Measurements from ENCODE around the gene MRPS30. TPM values are rescaled to one million over a fixed set of nuclear protein-coding genes. Genes with fewer than 3 reads are reported as not detected.

MRPS30 gene
- total and polyA plus RNA-seq, 2 of the 13 experiments (the other 11 are each of a cell fraction or from before 2014, with no cell fraction given) = 36.4 to 67.6 TPM

DNA sequence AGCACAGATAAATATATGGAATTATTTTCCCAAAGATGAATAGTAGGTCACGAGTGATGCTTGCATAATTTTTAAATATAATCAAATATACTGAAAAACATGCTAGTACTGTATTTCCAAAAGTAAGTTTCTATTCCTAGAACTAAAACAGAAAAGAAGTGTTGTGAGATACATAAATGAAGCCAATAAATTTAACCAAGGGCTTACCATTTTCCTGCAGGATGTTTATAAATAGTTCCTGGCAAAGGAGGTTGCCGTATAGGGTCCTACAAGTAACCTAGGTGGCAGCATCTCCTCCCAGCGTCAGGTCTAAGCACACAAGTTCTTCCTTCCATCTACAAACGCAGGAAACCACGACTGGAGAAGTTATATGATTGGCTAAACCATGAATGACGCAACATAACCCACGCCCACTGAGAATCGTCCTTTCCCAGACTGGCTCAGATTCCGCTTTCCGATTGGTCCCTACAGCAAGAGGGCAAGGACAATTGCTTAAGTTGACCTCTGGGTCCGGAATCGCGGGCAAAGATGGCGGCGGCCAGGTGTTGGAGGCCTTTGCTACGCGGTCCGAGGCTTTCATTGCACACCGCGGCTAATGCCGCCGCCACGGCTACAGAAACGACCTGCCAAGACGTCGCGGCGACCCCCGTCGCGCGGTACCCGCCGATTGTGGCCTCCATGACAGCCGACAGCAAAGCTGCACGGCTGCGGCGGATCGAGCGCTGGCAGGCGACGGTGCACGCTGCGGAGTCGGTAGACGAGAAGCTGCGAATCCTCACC is at the start of gene MRPS30 (continued):
- TF ChIP-seq, protein P1, sequence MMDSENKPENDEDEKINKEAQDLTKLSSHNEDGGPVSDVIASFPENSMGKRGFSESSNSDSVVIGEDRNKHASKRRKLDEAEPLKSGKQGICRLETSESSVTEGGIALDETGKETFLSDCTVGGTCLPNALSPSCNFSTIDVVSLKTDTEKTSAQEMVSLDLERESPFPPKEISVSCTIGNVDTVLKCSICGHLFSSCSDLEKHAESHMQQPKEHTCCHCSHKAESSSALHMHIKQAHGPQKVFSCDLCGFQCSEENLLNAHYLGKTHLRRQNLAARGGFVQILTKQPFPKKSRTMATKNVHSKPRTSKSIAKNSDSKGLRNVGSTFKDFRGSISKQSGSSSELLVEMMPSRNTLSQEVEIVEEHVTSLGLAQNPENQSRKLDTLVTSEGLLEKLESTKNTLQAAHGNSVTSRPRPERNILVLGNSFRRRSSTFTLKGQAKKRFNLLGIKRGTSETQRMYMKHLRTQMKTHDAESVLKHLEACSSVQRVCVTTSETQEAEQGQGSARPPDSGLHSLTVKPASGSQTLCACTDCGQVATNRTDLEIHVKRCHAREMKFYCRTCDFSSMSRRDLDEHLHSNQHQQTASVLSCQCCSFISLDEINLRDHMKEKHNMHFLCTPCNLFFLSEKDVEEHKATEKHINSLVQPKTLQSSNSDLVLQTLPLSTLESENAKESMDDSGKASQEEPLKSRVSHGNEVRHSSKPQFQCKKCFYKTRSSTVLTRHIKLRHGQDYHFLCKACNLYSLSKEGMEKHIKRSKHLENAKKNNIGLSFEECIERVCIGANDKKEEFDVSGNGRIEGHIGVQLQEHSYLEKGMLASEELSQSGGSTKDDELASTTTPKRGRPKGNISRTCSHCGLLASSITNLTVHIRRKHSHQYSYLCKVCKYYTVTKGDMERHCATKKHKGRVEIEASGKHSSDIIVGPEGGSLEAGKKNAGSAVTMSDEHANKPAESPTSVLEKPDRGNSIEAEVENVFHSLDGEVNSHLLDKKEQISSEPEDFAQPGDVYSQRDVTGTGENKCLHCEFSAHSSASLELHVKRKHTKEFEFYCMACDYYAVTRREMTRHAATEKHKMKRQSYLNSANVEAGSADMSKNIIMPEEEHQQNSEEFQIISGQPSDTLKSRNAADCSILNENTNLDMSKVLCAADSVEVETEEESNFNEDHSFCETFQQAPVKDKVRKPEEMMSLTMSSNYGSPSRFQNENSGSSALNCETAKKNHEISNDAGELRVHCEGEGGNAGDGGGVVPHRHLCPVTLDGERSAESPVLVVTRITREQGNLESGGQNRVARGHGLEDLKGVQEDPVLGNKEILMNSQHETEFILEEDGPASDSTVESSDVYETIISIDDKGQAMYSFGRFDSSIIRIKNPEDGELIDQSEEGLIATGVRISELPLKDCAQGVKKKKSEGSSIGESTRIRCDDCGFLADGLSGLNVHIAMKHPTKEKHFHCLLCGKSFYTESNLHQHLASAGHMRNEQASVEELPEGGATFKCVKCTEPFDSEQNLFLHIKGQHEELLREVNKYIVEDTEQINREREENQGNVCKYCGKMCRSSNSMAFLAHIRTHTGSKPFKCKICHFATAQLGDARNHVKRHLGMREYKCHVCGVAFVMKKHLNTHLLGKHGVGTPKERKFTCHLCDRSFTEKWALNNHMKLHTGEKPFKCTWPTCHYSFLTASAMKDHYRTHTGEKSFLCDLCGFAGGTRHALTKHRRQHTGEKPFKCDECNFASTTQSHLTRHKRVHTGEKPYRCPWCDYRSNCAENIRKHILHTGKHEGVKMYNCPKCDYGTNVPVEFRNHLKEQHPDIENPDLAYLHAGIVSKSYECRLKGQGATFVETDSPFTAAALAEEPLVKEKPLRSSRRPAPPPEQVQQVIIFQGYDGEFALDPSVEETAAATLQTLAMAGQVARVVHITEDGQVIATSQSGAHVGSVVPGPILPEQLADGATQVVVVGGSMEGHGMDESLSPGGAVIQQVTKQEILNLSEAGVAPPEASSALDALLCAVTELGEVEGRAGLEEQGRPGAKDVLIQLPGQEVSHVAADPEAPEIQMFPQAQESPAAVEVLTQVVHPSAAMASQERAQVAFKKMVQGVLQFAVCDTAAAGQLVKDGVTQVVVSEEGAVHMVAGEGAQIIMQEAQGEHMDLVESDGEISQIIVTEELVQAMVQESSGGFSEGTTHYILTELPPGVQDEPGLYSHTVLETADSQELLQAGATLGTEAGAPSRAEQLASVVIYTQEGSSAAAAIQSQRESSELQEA (CRISPR knock-in tag; IDR thresholded peaks at IDR 0.05; ENCODE audit: not compliant biosample characterization) = no peak
- no peak for TF ChIP-seq SATB2 (CRISPR knock-in tag; IDR thresholded peaks at IDR 0.05)
- peak; percentile 36; the same call in 1 of the 2 replicates for TF ChIP-seq FOXK1 (CRISPR knock-in tag; IDR thresholded peaks at IDR 0.05; ENCODE audit: borderline replicate concordance, low read depth)
- TF ChIP-seq, protein P2, sequence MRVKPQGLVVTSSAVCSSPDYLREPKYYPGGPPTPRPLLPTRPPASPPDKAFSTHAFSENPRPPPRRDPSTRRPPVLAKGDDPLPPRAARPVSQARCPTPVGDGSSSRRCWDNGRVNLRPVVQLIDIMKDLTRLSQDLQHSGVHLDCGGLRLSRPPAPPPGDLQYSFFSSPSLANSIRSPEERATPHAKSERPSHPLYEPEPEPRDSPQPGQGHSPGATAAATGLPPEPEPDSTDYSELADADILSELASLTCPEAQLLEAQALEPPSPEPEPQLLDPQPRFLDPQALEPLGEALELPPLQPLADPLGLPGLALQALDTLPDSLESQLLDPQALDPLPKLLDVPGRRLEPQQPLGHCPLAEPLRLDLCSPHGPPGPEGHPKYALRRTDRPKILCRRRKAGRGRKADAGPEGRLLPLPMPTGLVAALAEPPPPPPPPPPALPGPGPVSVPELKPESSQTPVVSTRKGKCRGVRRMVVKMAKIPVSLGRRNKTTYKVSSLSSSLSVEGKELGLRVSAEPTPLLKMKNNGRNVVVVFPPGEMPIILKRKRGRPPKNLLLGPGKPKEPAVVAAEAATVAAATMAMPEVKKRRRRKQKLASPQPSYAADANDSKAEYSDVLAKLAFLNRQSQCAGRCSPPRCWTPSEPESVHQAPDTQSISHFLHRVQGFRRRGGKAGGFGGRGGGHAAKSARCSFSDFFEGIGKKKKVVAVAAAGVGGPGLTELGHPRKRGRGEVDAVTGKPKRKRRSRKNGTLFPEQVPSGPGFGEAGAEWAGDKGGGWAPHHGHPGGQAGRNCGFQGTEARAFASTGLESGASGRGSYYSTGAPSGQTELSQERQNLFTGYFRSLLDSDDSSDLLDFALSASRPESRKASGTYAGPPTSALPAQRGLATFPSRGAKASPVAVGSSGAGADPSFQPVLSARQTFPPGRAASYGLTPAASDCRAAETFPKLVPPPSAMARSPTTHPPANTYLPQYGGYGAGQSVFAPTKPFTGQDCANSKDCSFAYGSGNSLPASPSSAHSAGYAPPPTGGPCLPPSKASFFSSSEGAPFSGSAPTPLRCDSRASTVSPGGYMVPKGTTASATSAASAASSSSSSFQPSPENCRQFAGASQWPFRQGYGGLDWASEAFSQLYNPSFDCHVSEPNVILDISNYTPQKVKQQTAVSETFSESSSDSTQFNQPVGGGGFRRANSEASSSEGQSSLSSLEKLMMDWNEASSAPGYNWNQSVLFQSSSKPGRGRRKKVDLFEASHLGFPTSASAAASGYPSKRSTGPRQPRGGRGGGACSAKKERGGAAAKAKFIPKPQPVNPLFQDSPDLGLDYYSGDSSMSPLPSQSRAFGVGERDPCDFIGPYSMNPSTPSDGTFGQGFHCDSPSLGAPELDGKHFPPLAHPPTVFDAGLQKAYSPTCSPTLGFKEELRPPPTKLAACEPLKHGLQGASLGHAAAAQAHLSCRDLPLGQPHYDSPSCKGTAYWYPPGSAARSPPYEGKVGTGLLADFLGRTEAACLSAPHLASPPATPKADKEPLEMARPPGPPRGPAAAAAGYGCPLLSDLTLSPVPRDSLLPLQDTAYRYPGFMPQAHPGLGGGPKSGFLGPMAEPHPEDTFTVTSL (CRISPR knock-in tag; IDR thresholded peaks at IDR 0.05; ENCODE audit: borderline replicate concordance) = 0 out of 2 replicates have a peak, but pooled peaks have one; percentile 36
- TF ChIP-seq NFRKB (IDR thresholded peaks at IDR 0.05) = no peak; the same call in 1 of the 2 replicates
- TF ChIP-seq AGO2 (optimal IDR thresholded peaks at IDR 0.05; ENCODE audit: low read depth, low read length) = peak; percentile 82
- TF ChIP-seq LCORL (IDR thresholded peaks at IDR 0.05) = no peak
- no peak for TF ChIP-seq LCORL (CRISPR knock-in tag; IDR thresholded peaks at IDR 0.05)
- no peak for TF ChIP-seq JDP2 (CRISPR knock-in tag; IDR thresholded peaks at IDR 0.05; ENCODE audit: borderline replicate concordance)
- TF ChIP-seq POLR2A (IDR thresholded peaks at IDR 0.05; ENCODE audit: insufficient read depth in 1 of 2, low read depth in 2 of 2, low read length in 2 of 2) = peak; percentile 87 to 93
- TF ChIP-seq ZNF614 (CRISPR knock-in tag; IDR thresholded peaks at IDR 0.05; ENCODE audit: borderline replicate concordance) = no peak
- peak; percentile 87 for TF ChIP-seq ZIK1 (CRISPR knock-in tag; IDR thresholded peaks at IDR 0.05; ENCODE audit: borderline replicate concordance, low read depth)
- peak; percentile 83; the same call in 1 of the 2 replicates for TF ChIP-seq SIN3B (IDR thresholded peaks at IDR 0.05; ENCODE audit: low read length)
- TF ChIP-seq MED13 (CRISPR knock-in tag; IDR thresholded peaks at IDR 0.05) = no peak
- TF ChIP-seq ZBTB38 (CRISPR knock-in tag; IDR thresholded peaks at IDR 0.05) = 0 out of 2 replicates have a peak, but pooled peaks have one; percentile 38
- peak; percentile 75; the same call in 1 of the 2 replicates for TF ChIP-seq ZNF225 (CRISPR knock-in tag; IDR thresholded peaks at IDR 0.05)
- 0 out of 2 replicates have a peak, but pooled peaks have one; percentile 32 for TF ChIP-seq RNF2 (conservative IDR thresholded peaks at IDR 0.05; ENCODE audit: low read depth)

Data from HepG2 (cell line).